Measurements from ENCODE around the gene ANKFN1.

The ANKFN1 gene

DNA sequence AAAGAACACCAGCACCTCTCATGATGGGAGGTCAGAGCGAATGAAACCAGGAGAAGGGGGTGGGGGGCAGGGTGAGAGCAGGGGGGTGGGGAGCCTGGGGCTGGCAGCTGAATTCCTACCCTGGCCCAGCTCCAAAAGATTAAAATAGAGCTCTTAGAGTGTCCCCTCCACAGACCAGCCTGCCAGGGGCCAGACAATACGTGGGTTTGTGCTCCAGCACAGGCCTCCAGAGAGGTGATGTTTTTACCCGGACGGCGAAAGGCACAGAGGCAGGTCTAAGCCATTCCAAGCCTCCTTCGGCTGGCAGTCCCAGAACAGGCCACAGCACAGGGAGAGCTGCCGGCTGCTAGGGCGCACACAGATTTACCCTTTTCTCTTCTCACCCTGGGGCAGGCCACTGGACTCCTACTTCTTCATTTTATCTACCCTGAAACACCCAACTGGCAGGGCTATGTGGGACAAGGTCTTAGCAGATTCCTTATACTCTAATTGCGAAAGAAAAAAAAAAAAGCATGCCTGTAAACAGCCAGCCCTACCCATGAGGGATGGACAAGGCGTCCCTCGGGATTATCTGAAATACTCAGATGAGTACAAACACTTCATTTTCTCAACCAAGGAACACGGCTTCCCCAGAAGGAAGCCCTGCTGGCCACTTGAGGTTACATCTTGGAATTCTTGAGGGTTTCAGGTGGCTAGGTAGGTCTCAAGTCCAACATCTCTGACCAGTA, 368.3 kb downstream of the ANKFN1 start:
- no peak for DNase-seq

DNA sequence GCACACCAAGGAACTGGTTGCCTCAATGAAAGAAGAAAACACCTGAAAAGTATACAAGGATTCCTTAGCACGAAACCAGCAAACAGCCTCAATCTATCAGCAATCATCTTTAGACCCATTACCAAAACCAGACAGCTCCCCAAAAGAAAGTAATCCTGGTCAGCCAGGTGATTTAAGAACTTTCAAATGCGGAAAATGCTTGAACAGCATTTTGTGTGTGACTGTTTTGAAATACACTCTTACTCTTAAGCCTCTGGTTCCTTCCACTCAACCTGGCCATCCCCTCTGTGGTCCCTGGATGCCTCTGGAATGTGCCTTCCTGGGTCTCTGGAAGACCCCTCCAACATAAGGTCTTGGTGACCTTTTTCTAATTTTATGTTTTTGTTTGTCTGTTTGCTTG, 369.8 kb downstream of the ANKFN1 start:
- DNase-seq, result no peak

DNA sequence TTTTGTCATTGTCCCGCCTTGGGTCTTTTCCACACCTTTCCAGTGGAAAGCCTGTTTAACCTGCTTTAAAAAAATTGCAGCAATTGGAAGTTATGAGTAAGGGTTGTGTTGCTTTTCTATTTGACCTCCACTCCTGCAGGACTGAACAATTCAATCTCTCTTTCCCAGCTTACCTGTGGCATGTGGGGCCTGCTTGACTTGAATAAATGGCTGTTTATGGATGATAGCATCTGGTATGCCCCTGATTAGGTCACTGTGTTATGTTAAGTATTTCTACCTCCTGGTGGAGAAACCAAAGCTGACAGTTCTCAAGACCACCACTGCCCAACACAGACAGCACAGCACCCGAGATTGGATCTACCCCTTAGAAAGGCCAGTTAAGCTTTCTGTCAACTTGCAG, 375.4 kb downstream of the ANKFN1 start:
- DNase-seq, result no peak

DNA sequence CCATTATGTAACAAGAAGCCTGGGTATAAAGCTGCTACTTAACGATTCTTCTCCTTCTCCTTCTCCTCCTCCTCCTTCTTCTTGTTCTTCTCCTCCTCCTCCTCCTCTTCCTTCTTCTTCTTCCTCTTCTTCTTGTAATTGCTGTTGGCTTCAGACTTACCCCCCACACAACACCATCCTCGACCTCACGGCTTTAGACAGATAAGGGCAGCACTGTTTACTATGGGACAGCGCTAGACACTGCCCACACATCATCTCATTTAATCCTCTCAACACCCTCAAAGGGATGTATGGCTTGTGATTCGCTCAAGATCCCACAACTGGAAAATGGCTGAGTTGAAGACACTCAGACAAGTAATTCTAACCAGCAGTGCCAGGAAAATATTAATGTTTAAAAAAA, 379.7 kb downstream of the ANKFN1 start:
- no peak for DNase-seq

DNA sequence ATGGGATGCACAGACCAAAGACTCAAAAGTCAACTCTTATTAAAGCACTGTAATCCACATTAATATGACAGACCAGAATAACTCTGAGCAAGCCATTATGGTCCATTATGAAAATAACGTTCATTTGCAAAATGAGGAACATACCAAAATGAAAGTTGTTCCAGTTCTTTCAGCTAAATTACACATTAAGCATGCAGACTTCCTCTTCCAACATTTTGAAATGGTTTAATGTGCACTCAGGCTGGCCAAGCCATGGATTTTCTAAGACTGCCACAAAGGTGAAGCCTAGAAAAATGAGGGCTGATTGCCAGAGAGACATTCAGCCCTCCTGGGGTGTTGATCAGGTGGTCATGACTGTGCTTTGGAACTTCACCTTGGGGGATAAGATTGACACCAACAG, 383.5 kb downstream of the ANKFN1 start:
- no peak for DNase-seq

DNA sequence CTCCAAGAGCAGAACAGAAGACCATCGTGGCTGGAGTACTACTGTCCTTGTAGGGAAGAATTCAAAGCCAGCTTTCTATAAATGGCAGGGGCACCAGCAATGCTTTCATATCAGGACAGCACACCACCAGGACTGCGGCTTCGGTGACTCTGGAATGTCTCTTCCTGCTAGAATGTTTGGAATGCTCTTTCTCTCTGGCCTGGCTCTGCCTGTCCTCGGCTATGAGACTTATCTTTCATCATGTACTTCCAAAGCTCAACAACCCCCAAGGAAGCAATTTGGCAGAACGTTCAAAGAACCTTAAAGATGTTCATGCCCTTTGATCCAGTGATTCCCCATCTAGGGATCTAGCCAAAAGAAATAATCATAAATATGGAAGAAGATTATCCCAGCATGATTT, 387.6 kb downstream of the ANKFN1 start:
- no peak for DNase-seq

DNA sequence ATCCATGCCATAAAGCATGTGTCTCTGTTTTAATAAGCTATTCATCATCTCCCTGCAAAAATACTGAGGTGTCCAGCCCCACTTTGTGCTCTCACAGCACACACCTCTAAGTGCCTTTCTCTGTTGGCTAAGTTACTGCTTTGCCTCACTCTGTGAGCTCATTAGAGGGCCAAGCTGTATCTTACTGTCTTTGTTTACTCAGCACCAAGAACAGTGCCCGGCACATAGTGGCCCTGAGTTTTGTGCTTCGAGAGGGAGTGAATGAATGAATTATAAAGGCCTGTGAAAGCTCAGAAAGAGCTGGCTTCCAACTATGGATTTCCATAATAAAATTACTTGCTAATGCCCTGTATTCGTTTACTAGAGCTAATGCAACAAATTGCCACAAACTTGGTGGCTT, 390.0 kb downstream of the ANKFN1 start:
- no peak for DNase-seq

DNA sequence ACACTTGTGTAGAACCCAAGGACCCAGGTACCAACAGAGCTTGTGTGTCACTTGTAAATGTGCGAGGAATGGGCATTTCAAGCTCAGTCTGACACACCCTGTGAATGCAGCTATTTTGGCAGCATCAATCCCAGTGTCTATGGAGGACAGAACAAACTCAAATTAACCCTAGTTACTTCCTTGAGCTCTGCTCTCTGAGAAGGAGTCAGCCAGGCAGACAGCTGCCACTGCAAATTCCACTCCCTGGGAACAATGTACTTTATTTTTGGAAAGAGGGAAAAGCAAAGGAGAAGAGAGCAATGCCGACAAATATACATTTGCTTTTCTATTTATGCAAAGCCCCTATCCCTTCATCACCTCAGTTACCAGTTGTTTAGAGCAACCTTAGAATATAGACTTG, 391.8 kb downstream of the ANKFN1 start:
- DNase-seq, result no peak

DNA sequence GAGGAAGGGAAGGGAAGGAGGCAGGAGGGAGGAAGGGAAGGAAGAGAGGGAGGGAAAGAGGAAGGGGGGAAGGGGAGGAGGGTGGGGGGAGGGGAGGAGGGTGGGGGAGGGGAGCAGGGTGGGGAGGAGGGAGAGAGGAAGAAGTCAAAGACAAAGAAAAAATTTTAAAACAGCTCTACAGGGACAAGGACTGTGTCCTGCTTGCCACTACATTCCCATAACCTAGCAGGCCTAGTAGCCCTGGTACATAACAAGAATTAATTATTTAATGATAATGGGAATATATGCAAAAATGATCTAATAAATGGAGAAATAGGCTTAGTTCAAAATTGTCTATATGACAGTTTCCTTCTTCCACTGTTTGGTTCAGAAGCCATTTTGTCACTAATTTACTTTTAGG, 392.7 kb downstream of the ANKFN1 start:
- DNase-seq, result no peak

DNA sequence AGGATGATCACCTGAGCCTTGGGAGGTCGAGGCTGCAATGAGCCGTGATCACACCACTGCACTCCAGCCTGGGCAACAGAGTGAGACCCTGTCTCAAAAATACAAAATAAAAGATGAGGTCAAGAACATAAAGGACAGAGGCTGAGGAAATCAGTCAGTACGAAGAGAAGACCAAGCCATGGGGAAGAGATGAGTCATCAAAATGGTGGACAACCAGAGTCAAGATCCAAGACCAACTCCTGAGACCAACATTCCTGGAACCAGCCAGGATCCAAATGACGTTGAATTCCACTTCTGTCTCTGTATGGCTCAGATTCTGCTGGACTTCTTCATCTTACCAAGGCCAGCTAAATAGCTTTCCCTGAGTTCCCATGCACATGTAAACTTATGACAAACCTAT, 395.4 kb downstream of the ANKFN1 start:
- no peak for DNase-seq

DNA sequence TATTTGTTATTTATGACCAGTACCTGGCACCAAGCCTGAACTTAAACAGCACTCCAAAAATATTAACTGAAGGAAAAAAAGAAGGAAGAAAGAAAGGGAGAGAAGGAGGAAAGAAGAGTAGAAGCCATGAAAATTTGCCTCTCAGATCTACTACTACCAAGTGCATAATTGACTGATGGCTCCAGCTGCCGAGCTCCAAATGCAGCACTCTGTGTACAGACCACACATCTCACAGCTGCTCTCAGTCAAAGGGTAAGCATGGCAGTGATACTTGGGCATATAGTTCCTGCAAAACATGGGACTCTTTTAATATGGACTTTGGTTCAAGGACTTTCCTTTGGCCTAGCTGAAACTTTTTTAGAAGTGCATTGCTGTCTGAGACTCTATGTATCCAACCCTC, 396.2 kb downstream of the ANKFN1 start:
- no peak for DNase-seq

DNA sequence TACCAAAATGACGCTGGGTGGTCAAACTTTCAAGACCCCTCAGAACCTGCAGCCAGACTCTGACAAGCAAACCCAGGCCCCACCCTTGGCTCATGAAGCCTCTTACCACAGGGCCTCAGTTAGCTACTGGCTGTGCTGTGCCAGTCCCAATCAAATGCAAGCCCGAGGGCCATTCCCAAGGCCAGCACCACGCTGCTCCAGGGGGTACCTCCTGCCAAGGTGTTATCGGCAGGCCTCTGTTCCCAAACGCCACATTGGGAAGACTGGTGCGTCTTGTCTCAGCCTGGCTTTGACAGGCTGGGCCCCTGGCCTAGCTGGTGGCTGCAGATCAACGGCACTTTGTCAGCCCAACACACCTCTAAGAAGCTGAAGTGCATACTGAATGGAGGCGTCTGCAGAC, 404.4 kb downstream of the ANKFN1 start:
- no peak for DNase-seq

DNA sequence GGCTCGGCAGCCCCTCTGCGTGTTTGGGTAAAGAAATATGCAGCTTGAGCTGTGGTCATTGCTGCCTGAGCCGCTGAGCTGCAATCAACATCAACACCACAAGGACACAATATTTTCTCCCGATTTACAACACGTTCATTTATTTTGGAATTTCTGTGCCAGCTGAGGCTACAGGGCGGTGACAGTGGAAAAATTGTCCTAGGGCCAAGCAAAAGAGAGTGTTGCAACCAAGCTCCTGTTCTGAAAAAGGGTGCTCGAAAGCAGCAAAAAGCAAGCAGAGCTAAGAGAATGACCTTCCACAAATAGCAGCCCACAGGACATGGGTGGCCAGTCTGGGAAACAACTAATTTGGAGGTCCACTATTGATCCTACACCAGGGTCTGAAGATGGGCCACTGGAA, 404.8 kb downstream of the ANKFN1 start:
- DNase-seq, result no peak

Data from COR-L47 (cell line).